GM12878 (cell line): ENCODE measurements around the gene TBC1D8.

ENCODE experiments used
- BACH1 ChIP-seq: fragments of 450-650 bp; IDR thresholded peaks from 2 replicates; pipeline ENCODE4 v1.6.1; 2017; ENCODE audit warnings: mild to moderate bottlenecking, borderline replicate concordance
- BCL11A ChIP-seq: IDR thresholded peaks from 2 replicates; pipeline ENCODE4 v1.6.1; 2011; ENCODE audit warnings: low read depth, low read length
- CHD1 ChIP-seq: IDR thresholded peaks from 2 replicates; pipeline ENCODE4 v1.6.1; 2012; ENCODE audit warnings: low read depth, low read length, improper control_type of control experiment
- CHD4 ChIP-seq: fragments of 200-600 bp; sonication (generic); IDR thresholded peaks from 2 replicates; pipeline ENCODE4 v1.6.1; 2016; ENCODE audit warnings: mild to moderate bottlenecking
- CTCF ChIP-seq, 3 experiments: IDR thresholded peaks in 2 of 3; conservative IDR thresholded peaks in 1 of 3; 2 replicates each; pipeline ENCODE4 v1.5.1; 2011; ENCODE audit warnings: low read depth in 3 of 3, low read length in 3 of 3, mild to moderate bottlenecking in 3 of 3, control low read depth in 2 of 3, moderate library complexity in 2 of 3, inconsistent platforms in 1 of 3, mixed read lengths in 1 of 3; ENCODE audit not compliant: control insufficient read depth in 2 of 3, insufficient read depth in 1 of 3; ENCODE audit errors: extremely low read depth in 1 of 3
- EZH2 ChIP-seq: IDR thresholded peaks from 2 replicates; pipeline ENCODE4 v1.6.1; 2012; ENCODE audit warnings: low read depth, mild to moderate bottlenecking, control low read depth, inconsistent platforms, low read length, borderline replicate concordance; ENCODE audit not compliant: control insufficient read depth
- HDGF ChIP-seq: fragments of 450-650 bp; IDR thresholded peaks from 2 replicates; pipeline ENCODE4 v1.6.1; 2016; ENCODE audit warnings: antibody characterized with exemption
- JUND ChIP-seq: IDR thresholded peaks from 2 replicates; pipeline ENCODE4 v1.6.1; 2012; ENCODE audit warnings: low read depth, mild to moderate bottlenecking, low read length, improper control_type of control experiment, moderate library complexity
- KDM1A ChIP-seq: fragments of 200-600 bp; sonication (generic); IDR thresholded peaks from 2 replicates; pipeline ENCODE4 v1.6.1; 2016; ENCODE audit warnings: borderline replicate concordance
- NR2C2 ChIP-seq: IDR thresholded peaks from 2 replicates; pipeline ENCODE4 v1.6.1; 2011; ENCODE audit warnings: borderline replicate concordance, low read depth; ENCODE audit not compliant: control insufficient read depth, insufficient read length
- USF2 ChIP-seq: IDR thresholded peaks from 2 replicates; pipeline ENCODE4 v1.6.1; 2011; ENCODE audit warnings: low read depth, low read length, improper control_type of control experiment, borderline replicate concordance
- YY1 ChIP-seq: IDR thresholded peaks from 2 replicates; pipeline ENCODE4 v1.6.1; 2011; ENCODE audit warnings: low read depth, mild to moderate bottlenecking, low read length

GRCh38 chr2:100983201-100983600, 168.0 kb downstream of the TBC1D8 start:
- TF ChIP-seq CTCF (IDR thresholded peaks at IDR 0.05 in 2 of 3, conservative IDR thresholded peaks at IDR 0.05 in 1 of 3; ENCODE audit: control insufficient read depth in 2 of 3, extremely low read depth in 1 of 3, insufficient read depth in 1 of 3, low read depth in 3 of 3, low read length in 3 of 3) (no peak), USF2 (no peak), BCL11A (no peak), YY1 (no peak), HDGF (no peak), EZH2 (no peak), BACH1 (no peak), CHD4 (no peak), NR2C2 (no peak), KDM1A (no peak), JUND (no peak), CHD1 (no peak)
